GM23248 (cell line): ENCODE data around the gene BCR. TPM values are rescaled to one million over a fixed set of nuclear protein-coding genes. Genes with fewer than 3 reads are reported as not detected.
A peak's percentile ranks its signal among the peaks of the same experiment; 100 is the strongest.
"Not testable (repeated sequence)": the region's sequence is repeated elsewhere in the genome, so short reads cannot be mapped to it uniquely, and the experiment has no call there.

Experiments
- DNase-seq: peaks from one replicate; pipeline ENCODE4 v3.0.0-alpha.2; 2015
- H2AFZ ChIP-seq: fragments of 200-600 bp; sonication (generic); 2 replicates; pipeline ENCODE4 v1.6.1; 2016; ENCODE audit warnings: antibody characterized with exemption
- H3F3A ChIP-seq: fragments of 200-600 bp; sonication (generic); 2 replicates; pipeline ENCODE4 v1.6.1; 2016; ENCODE audit warnings: mild to moderate bottlenecking, antibody characterized with exemption, mixed run types; ENCODE audit not compliant: insufficient read depth
- H3K27ac ChIP-seq: fragments of 200-600 bp; sonication (generic); 2 replicates; pipeline ENCODE4 v1.5.1; 2016; ENCODE audit warnings: mild to moderate bottlenecking
- H3K27me3 ChIP-seq: fragments of 200-600 bp; sonication (generic); replicated peaks from 2 replicates; pipeline ENCODE4 v1.6.1; 2016; ENCODE audit warnings: mild to moderate bottlenecking; ENCODE audit not compliant: insufficient read depth
- H3K36me3 ChIP-seq: fragments of 200-600 bp; sonication (generic); 2 replicates; pipeline ENCODE4 v1.6.1; 2016; ENCODE audit warnings: low read depth, mild to moderate bottlenecking
- H3K4me1 ChIP-seq: fragments of 200-600 bp; sonication (generic); 2 replicates; pipeline ENCODE4 v1.6.1; 2016; ENCODE audit warnings: mild to moderate bottlenecking; ENCODE audit not compliant: insufficient read depth
- H3K4me2 ChIP-seq: fragments of 200-600 bp; sonication (generic); one replicate; pipeline ENCODE4 v1.6.1; 2016; ENCODE audit warnings: mild to moderate bottlenecking; ENCODE audit not compliant: unreplicated experiment
- H3K4me3 ChIP-seq: fragments of 200-600 bp; sonication (generic); 2 replicates; pipeline ENCODE4 v1.5.1; 2016; ENCODE audit warnings: mild to moderate bottlenecking
- H3K79me2 ChIP-seq: fragments of 200-600 bp; sonication (generic); 2 replicates; pipeline ENCODE4 v1.6.1; 2016; ENCODE audit warnings: mild to moderate bottlenecking; ENCODE audit not compliant: insufficient read depth
- H3K9ac ChIP-seq: fragments of 200-600 bp; sonication (generic); 2 replicates; pipeline ENCODE4 v1.6.1; 2016; ENCODE audit warnings: mild to moderate bottlenecking
- H3K9me2 ChIP-seq: fragments of 200-600 bp; sonication (generic); 2 replicates; pipeline ENCODE4 v1.6.1; 2016; ENCODE audit warnings: mixed run types, mild to moderate bottlenecking, moderate library complexity; ENCODE audit not compliant: insufficient read depth
- H3K9me3 ChIP-seq: fragments of 200-600 bp; sonication (generic); one replicate; pipeline ENCODE4 v1.6.1; 2017; ENCODE audit warnings: low read depth
- H4K20me1 ChIP-seq: fragments of 200-600 bp; sonication (generic); 2 replicates; pipeline ENCODE4 v1.6.0; 2016; ENCODE audit not compliant: insufficient read depth
- EZH2 ChIP-seq: fragments of 200-600 bp; sonication (generic); IDR thresholded peaks from 2 replicates; pipeline ENCODE4 v1.6.1; 2018; ENCODE audit warnings: antibody characterized with exemption, mild to moderate bottlenecking; ENCODE audit not compliant: insufficient read depth, poor library complexity, severe bottlenecking
- EZH2phosphoT487 ChIP-seq: fragments of 200-600 bp; sonication (generic); IDR thresholded peaks from 2 replicates; pipeline ENCODE4 v1.6.1; 2018; ENCODE audit warnings: antibody characterized with exemption, moderate library complexity, mild to moderate bottlenecking, low read depth; ENCODE audit not compliant: insufficient read depth
- WGBS, 2 experiments: methylation state at CpG; one replicate each; pipeline ENCODE4 v1.1.6; 2015 to 2017; ENCODE audit warnings: low lambda C conversion rate in 2 of 2, low coverage in 1 of 2; ENCODE audit errors: missing lambda C conversion rate in 2 of 2; 5-methylcytosine and 5-hydroxymethylcytosine counted together
- in situ Hi-C: fragments of 300-500 bp; cut with MboI; formaldehyde crosslinking; loops from 2 replicates; pipeline ENCODE4 v1.15.0; 2020
- polyA plus RNA-seq: library from polyadenylated mRNA; unstranded; fragments of >200 nt; fragmentation: Nextera tagmentation; extraction: Ambion mirVana; gene quantifications from 2 replicates; pipeline ENCODE4 v1.2.1, GENCODE V29; 2016
- total RNA-seq: library from RNA; depleted of rRNA; stranded (reverse); fragments of >200 nt; shearing (Covaris generic); gene quantifications from 2 replicates; pipeline ENCODE4 v1.2.3, GENCODE V29; 2014

Gene BCR
- total and polyA plus RNA-seq, 2 experiments from 2014 or later: 4.7 to 30.0 TPM

- Histone ChIP-seq H3K9me2 (no peaks in the 10 kb centered on the region), H3F3A (peaks cover 25% of the 10 kb centered on the region), H3K27me3 (no peaks in the 10 kb centered on the region), H3K9me3 (no peaks in the 10 kb centered on the region), H3K79me2 (no peaks in the 10 kb centered on the region), H3K27ac (peak overlapping the region; percentile 57), H3K4me1 (peaks cover 24% of the 10 kb centered on the region), H3K9ac (no peak overlapping the region), H3K4me3 (no peak overlapping the region), H2AFZ (no peak overlapping the region), H4K20me1 (no peaks in the 10 kb centered on the region), H3K36me3 (no peaks in the 10 kb centered on the region), H3K4me2 (peak overlapping the region; percentile 36)
- in situ Hi-C loops: no loop called here
- DNase-seq: peak; percentile 91
- TF ChIP-seq EZH2: no peak
- TF ChIP-seq EZH2phosphoT487: no peak
- WGBS, 2 experiments: 39 to 43% methylated on average over 9 of the region's 9 CpGs
Observed at GRCh38 chr22:23305321-23305910, 125.1 kb downstream of the BCR start.

GRCh38 chr22:23305922-23306374 is 125.6 kb downstream of the BCR start:
- Histone ChIP-seq H3K9me3 (no peaks in the 10 kb centered on the region), H3K9me2 (no peaks in the 10 kb centered on the region), H3K4me1 (peaks cover 24% of the 10 kb centered on the region), H4K20me1 (no peaks in the 10 kb centered on the region), H3K79me2 (no peaks in the 10 kb centered on the region), H3K4me2 (peak overlapping the region; percentile 3), H3K36me3 (no peaks in the 10 kb centered on the region), H3K4me3 (no peak overlapping the region), H3F3A (peaks cover 25% of the 10 kb centered on the region), H2AFZ (no peak overlapping the region), H3K27ac (peak overlapping the region; percentile 57), H3K27me3 (no peaks in the 10 kb centered on the region), H3K9ac (no peak overlapping the region)
- 62 to 74% methylated on average over 11 of the region's 11 CpGs for WGBS, 2 experiments
- in situ Hi-C loops: no loop called here
- DNase-seq: peak; percentile 69
- TF ChIP-seq EZH2: no peak
- TF ChIP-seq EZH2phosphoT487: no peak

GRCh38 chr22:23306438-23306921 is 126.2 kb downstream of the BCR start:
- peak overlapping the region; percentile 57 for H3K27ac ChIP-seq
- DNase-seq: peak; percentile 75
- H3K4me2 ChIP-seq: peak overlapping the region; percentile 3
- H3K36me3 ChIP-seq: no peaks in the 10 kb centered on the region
- no peak overlapping the region for H3K9ac ChIP-seq
- no peak overlapping the region for H3K4me3 ChIP-seq
- no peaks in the 10 kb centered on the region for H3K9me3 ChIP-seq
- H2AFZ ChIP-seq: no peak overlapping the region
- H3K9me2 ChIP-seq: no peaks in the 10 kb centered on the region
- no peaks in the 10 kb centered on the region for H3K27me3 ChIP-seq
- in situ Hi-C loops: no loop called here
- no peaks in the 10 kb centered on the region for H3K79me2 ChIP-seq
- 74 to 78% methylated on average over 11 of the region's 11 CpGs for WGBS, 2 experiments
- no peaks in the 10 kb centered on the region for H4K20me1 ChIP-seq
- TF ChIP-seq EZH2 (no peak), EZH2phosphoT487 (no peak)
- peaks cover 25% of the 10 kb centered on the region for H3F3A ChIP-seq
- peaks cover 24% of the 10 kb centered on the region for H3K4me1 ChIP-seq

- in situ Hi-C loops: no loop called here
- 96 to 99% methylated on average over 3 of the region's 3 CpGs for WGBS, 2 experiments
- Histone ChIP-seq H3K9me3 (no peaks in the 10 kb centered on the region), H3K27me3 (no peaks in the 10 kb centered on the region), H3K9ac (no peak overlapping the region), H3K36me3 (no peaks in the 10 kb centered on the region), H4K20me1 (no peaks in the 10 kb centered on the region), H3K4me1 (peaks cover 24% of the 10 kb centered on the region), H3K9me2 (no peaks in the 10 kb centered on the region), H3K27ac (no peak overlapping the region), H3K4me2 (no peak overlapping the region), H3K79me2 (no peaks in the 10 kb centered on the region), H3K4me3 (no peak overlapping the region), H2AFZ (no peak overlapping the region), H3F3A (peaks cover 25% of the 10 kb centered on the region)
- TF ChIP-seq EZH2 (no peak), EZH2phosphoT487 (no peak)
- DNase-seq: no peak
Observed at GRCh38 chr22:23306926-23307325, 126.6 kb downstream of the BCR start.

GRCh38 chr22:23307511-23307910 is 127.2 kb downstream of the BCR start:
- in situ Hi-C loops: not testable (repeated sequence)

GRCh38 chr22:23309261-23309660 is 129.0 kb downstream of the BCR start:
- H3K9me3 ChIP-seq, H3K27me3 ChIP-seq, H3K36me3 ChIP-seq, H3K9me2 ChIP-seq, H3K4me2 ChIP-seq, H3K79me2 ChIP-seq, H4K20me1 ChIP-seq, H3K27ac ChIP-seq, in situ Hi-C loops, H2AFZ ChIP-seq, H3K9ac ChIP-seq, DNase-seq, H3K4me3 ChIP-seq: not testable (repeated sequence)
- 95 to 97% methylated on average over 8 to 9 of the region's 12 CpGs for WGBS, 2 experiments
- H3K4me1 ChIP-seq: peaks cover 24% of the 10 kb centered on the region
- H3F3A ChIP-seq: peaks cover 24% of the 10 kb centered on the region

More at GRCh38 chr22:23307511-23307910, 127.2 kb downstream of the BCR start:
- not testable (repeated sequence) for H3K27ac ChIP-seq, H4K20me1 ChIP-seq, H2AFZ ChIP-seq, H3K79me2 ChIP-seq, H3K36me3 ChIP-seq, H3K27me3 ChIP-seq, H3K9ac ChIP-seq, H3K9me3 ChIP-seq, H3K9me2 ChIP-seq, DNase-seq, H3K4me3 ChIP-seq, H3K4me2 ChIP-seq
- Histone ChIP-seq H3F3A (peaks cover 25% of the 10 kb centered on the region), H3K4me1 (peaks cover 24% of the 10 kb centered on the region)
- WGBS, 2 experiments: 69 to 77% methylated on average over 6 to 8 of the region's 10 CpGs

GRCh38 chr22:23310443-23311097 is 130.3 kb downstream of the BCR start:
- H3K9me3 ChIP-seq, DNase-seq, in situ Hi-C loops, H3K36me3 ChIP-seq, H3K79me2 ChIP-seq, H3K4me3 ChIP-seq, H3K27me3 ChIP-seq, H2AFZ ChIP-seq, H3K27ac ChIP-seq, H4K20me1 ChIP-seq, H3K9ac ChIP-seq, H3K9me2 ChIP-seq, H3K4me2 ChIP-seq: not testable (repeated sequence)
- 91 to 96% methylated on average over 3 to 7 of the region's 15 CpGs for WGBS, 2 experiments
- H3K4me1 ChIP-seq: peaks cover 14% of the 10 kb centered on the region
- peaks cover 14% of the 10 kb centered on the region for H3F3A ChIP-seq
